IPS-15b (cell line): ENCODE results near the gene TNNI3K.

Experiments used
- H3K27me3 ChIP-seq: one replicate; pipeline ENCODE4 v1.6.1; 2013; ENCODE audit warnings: low read length; ENCODE audit not compliant: control insufficient read depth, insufficient read depth
- H3K36me3 ChIP-seq: one replicate; pipeline ENCODE4 v1.6.1; 2013; ENCODE audit warnings: low read length; ENCODE audit not compliant: control insufficient read depth, insufficient read depth
- H3K4me1 ChIP-seq: one replicate; pipeline ENCODE4 v1.6.1; 2013; ENCODE audit warnings: mild to moderate bottlenecking, low read length; ENCODE audit not compliant: control insufficient read depth, insufficient read depth
- H3K4me3 ChIP-seq: one replicate; pipeline ENCODE4 v1.5.1; 2013; ENCODE audit warnings: low read depth, low read length
- H3K9ac ChIP-seq: one replicate; pipeline ENCODE4 v1.6.1; 2013; ENCODE audit warnings: low read depth, mild to moderate bottlenecking, low read length
- H3K9me3 ChIP-seq: one replicate; pipeline ENCODE4 v1.6.1; 2013; ENCODE audit warnings: mild to moderate bottlenecking, low read length; ENCODE audit not compliant: control insufficient read depth, insufficient read depth

Gene TNNI3K

GRCh38 chr1:74399249-74399648 is 164.1 kb downstream of the TNNI3K start:
- Histone ChIP-seq H3K27me3 (no peaks in the 10 kb centered on the region), H3K9me3 (no peaks in the 10 kb centered on the region), H3K36me3 (no peaks in the 10 kb centered on the region), H3K9ac (no peak overlapping the region), H3K4me1 (no peaks in the 10 kb centered on the region), H3K4me3 (no peak overlapping the region)

- Histone ChIP-seq H3K9me3 (no peaks in the 10 kb centered on the region), H3K4me1 (no peaks in the 10 kb centered on the region), H3K4me3 (no peak overlapping the region), H3K27me3 (no peaks in the 10 kb centered on the region), H3K9ac (no peak overlapping the region), H3K36me3 (no peaks in the 10 kb centered on the region)
Measured at GRCh38 chr1:74402873-74403272, 167.7 kb downstream of the TNNI3K start.

DNA sequence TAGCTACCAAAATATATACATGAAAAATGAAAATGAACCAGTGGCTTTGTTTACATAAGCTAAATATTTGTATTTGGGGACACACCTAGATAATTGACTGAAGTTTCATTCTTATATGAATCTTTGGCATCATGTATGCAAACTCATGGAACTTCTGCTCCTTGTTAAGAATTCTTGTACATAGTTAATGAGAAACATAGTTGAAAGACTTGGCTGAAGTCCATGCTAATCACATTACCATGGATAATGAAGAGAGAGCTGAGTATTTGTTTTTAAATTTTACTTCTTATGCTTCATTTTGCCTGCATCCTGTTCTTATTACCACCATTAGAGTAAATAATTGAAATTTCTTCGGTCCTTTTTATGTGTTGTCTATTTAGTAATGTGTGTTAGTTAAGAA is 168.4 kb downstream of the TNNI3K start:
- no peak overlapping the region for H3K9ac ChIP-seq
- no peaks in the 10 kb centered on the region for H3K4me1 ChIP-seq
- no peaks in the 10 kb centered on the region for H3K9me3 ChIP-seq
- no peak overlapping the region for H3K4me3 ChIP-seq
- H3K36me3 ChIP-seq: no peaks in the 10 kb centered on the region
- no peaks in the 10 kb centered on the region for H3K27me3 ChIP-seq

- no peaks in the 10 kb centered on the region for H3K27me3 ChIP-seq
- H3K9me3 ChIP-seq: no peaks in the 10 kb centered on the region
- H3K36me3 ChIP-seq: no peaks in the 10 kb centered on the region
- H3K4me1 ChIP-seq: no peaks in the 10 kb centered on the region
- no peak overlapping the region for H3K4me3 ChIP-seq
- no peak overlapping the region for H3K9ac ChIP-seq
Measured at GRCh38 chr1:74406759-74407158, 171.6 kb downstream of the TNNI3K start.

DNA sequence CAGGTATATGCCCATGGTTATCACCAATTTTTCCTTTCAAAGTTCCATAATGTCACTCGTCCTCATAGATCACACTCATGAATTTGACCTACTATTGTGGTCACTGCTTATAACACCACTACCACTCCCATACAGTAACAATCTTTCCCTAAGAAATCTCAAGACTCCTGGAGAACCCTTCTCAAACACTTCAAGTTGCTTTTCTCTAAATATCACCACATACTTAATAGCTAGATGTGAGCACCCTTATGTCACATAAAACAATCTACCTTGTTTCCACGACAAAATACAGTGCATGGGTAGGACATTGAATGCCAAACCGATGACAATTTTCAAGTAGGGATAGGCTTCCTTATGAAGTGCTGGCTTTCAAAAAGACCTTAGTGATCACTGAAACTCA is 172.7 kb downstream of the TNNI3K start:
- Histone ChIP-seq H3K9ac (no peak overlapping the region), H3K36me3 (no peaks in the 10 kb centered on the region), H3K27me3 (no peaks in the 10 kb centered on the region), H3K9me3 (no peaks in the 10 kb centered on the region), H3K4me1 (peaks cover 2% of the 10 kb centered on the region), H3K4me3 (no peak overlapping the region)

DNA sequence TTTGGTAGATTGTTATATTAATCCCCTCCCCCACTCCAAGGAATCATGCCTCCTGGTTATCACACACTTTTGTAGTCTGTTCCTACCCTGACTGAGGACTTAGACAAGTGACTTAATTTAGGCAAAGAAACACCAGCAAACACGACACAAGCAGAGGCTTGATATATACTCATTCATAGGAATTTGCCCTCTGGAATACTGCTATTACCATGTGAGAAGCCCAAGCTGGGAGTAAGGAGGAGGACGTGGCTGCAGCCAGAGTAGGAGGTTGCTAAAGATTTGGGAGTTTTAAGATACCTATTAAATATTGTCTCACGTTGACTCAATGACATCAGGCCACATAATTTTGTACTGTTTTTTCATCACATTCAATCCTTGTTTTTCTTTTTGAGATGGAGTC is 177.1 kb downstream of the TNNI3K start:
- Histone ChIP-seq H3K4me3 (no peak overlapping the region), H3K9ac (no peak overlapping the region), H3K9me3 (no peaks in the 10 kb centered on the region), H3K36me3 (no peaks in the 10 kb centered on the region), H3K27me3 (no peaks in the 10 kb centered on the region), H3K4me1 (peaks cover 2% of the 10 kb centered on the region)

- no peaks in the 10 kb centered on the region for H3K36me3 ChIP-seq
- H3K4me3 ChIP-seq: no peak overlapping the region
- H3K9me3 ChIP-seq: no peaks in the 10 kb centered on the region
- peaks cover 2% of the 10 kb centered on the region for H3K4me1 ChIP-seq
- H3K9ac ChIP-seq: no peak overlapping the region
- H3K27me3 ChIP-seq: no peaks in the 10 kb centered on the region
Measured at GRCh38 chr1:74415935-74416334, 180.7 kb downstream of the TNNI3K start.

- H3K4me3 ChIP-seq: no peak overlapping the region
- H3K9ac ChIP-seq: no peak overlapping the region
- no peaks in the 10 kb centered on the region for H3K27me3 ChIP-seq
- no peaks in the 10 kb centered on the region for H3K9me3 ChIP-seq
- H3K36me3 ChIP-seq: no peaks in the 10 kb centered on the region
- no peaks in the 10 kb centered on the region for H3K4me1 ChIP-seq
Measured at GRCh38 chr1:74419611-74420010, 184.4 kb downstream of the TNNI3K start.

- Histone ChIP-seq H3K4me1 (no peaks in the 10 kb centered on the region), H3K9me3 (no peaks in the 10 kb centered on the region), H3K9ac (no peak overlapping the region), H3K27me3 (no peaks in the 10 kb centered on the region), H3K4me3 (no peak overlapping the region), H3K36me3 (no peaks in the 10 kb centered on the region)
Measured at GRCh38 chr1:74420467-74420866, 185.3 kb downstream of the TNNI3K start.

- Histone ChIP-seq H3K36me3 (no peaks in the 10 kb centered on the region), H3K4me3 (no peak overlapping the region), H3K4me1 (no peaks in the 10 kb centered on the region), H3K9me3 (no peaks in the 10 kb centered on the region), H3K27me3 (no peaks in the 10 kb centered on the region), H3K9ac (no peak overlapping the region)
Measured at GRCh38 chr1:74422421-74423292, 187.5 kb downstream of the TNNI3K start.

DNA sequence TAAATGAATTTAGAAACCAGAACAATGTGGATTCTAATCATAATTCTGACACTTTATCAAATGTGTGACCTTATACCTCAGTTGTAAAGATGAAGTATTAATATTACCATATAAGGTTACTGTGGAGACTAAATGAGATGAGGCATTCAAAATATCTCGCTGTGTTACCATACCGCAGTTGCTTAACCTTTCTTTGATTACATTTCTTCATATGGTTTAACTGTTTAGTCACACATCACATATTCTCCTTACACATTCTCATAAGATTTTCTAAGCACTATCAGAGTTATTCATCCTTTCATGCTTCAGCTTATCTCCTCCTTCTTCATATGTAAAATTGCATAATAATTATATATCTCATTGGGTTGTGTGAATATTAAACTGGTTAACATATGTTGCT is 188.3 kb downstream of the TNNI3K start:
- Histone ChIP-seq H3K9ac (no peak overlapping the region), H3K27me3 (no peaks in the 10 kb centered on the region), H3K36me3 (no peaks in the 10 kb centered on the region), H3K4me3 (no peak overlapping the region), H3K4me1 (no peaks in the 10 kb centered on the region), H3K9me3 (no peaks in the 10 kb centered on the region)

- Histone ChIP-seq H3K27me3 (no peaks in the 10 kb centered on the region), H3K9ac (no peak overlapping the region), H3K4me3 (no peak overlapping the region), H3K36me3 (no peaks in the 10 kb centered on the region), H3K4me1 (no peaks in the 10 kb centered on the region), H3K9me3 (no peaks in the 10 kb centered on the region)
Measured at GRCh38 chr1:74425676-74426075, 190.5 kb downstream of the TNNI3K start.
